ENCODE measurements around the gene XRN1.

DNA sequence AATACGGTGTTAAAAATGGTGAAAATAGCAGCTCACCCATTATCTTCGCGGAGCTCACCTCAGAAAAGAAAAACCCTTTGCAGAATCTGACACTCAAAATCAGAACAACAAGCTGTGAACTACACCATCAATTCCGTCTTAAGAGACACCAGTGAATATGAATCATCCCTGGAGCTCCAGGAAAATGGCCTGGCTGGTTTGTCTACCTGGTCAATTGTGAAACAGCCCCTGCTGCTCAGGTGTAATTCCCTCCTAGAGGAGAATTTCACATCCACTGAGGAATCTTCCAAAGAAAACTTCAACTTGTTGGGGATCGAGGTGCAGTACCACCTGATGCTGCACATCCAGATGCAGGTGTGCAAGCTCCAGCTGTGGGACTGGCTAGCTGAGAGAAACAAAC lies 3.0 kb upstream of the XRN1 start:
- TF ChIP-seq POLR2A (IDR thresholded peaks at IDR 0.05), result no peak
- no peak for TF ChIP-seq POLR2AphosphoS5 (IDR thresholded peaks at IDR 0.05)
- TF ChIP-seq, protein P1, sequence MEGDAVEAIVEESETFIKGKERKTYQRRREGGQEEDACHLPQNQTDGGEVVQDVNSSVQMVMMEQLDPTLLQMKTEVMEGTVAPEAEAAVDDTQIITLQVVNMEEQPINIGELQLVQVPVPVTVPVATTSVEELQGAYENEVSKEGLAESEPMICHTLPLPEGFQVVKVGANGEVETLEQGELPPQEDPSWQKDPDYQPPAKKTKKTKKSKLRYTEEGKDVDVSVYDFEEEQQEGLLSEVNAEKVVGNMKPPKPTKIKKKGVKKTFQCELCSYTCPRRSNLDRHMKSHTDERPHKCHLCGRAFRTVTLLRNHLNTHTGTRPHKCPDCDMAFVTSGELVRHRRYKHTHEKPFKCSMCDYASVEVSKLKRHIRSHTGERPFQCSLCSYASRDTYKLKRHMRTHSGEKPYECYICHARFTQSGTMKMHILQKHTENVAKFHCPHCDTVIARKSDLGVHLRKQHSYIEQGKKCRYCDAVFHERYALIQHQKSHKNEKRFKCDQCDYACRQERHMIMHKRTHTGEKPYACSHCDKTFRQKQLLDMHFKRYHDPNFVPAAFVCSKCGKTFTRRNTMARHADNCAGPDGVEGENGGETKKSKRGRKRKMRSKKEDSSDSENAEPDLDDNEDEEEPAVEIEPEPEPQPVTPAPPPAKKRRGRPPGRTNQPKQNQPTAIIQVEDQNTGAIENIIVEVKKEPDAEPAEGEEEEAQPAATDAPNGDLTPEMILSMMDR (IDR thresholded peaks at IDR 0.05), result no peak
- TF ChIP-seq EP300 (IDR thresholded peaks at IDR 0.05), result no peak
